CD4-positive, alpha-beta T cell treated with Interleukin-4 for 4 hours (primary cell): ENCODE results near the gene GLI1.
"Not testable (repeated sequence)": the region's sequence is repeated elsewhere in the genome, so short reads cannot be mapped to it uniquely, and the experiment has no call there.

Experiments
- DNase-seq: peaks from one replicate; pipeline ENCODE4 v3.0.0-alpha.2; 2020

GLI1 gene

DNA sequence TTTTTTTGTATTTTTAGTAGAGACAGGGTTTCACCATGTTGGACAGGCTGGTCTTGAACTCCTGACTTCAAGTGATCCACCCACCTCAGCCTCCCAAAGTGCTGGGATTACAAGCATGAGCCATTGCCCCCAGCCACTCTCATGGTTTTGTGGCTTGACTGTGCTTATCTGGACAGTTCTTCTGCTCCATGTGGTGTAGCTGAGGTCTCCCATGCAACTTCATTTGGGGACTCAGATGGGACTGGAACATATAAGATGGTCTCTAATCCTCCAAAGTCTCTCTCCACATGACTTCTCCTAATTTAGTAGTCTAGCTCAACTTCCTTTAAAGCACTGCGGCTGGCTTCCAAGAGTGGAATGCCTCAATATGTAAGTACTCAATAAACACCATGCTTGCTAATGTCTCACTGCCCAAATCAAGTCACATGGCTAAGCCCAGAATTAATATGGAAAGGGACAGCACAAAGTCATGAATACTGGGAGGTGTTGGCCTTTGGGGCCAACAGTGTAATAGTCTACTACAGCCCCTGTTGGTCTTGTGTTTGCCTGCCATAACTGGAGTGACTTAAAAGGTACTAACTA, 17.6 kb upstream of the GLI1 start:
- no peak for DNase-seq

DNA sequence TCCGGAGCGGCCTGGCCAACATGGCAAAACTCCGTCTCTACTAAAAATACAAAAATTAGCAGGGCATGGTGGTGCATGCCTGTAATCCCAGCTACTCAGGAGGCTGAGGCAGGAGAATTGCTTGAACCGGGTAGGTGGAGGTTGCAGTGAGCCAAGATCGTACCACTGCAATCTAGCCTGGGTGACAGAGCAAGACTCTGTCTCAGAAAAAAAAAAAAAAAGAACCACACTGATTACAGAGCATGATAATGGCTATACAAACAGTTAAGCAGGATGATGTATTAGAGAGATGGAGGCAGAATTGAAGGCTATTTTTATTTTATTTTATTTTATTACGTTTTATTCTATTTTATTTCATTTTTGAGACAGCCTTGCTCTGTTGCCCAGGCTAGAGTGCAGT, 15.2 kb upstream of the GLI1 start:
- DNase-seq = not testable (repeated sequence)

DNA sequence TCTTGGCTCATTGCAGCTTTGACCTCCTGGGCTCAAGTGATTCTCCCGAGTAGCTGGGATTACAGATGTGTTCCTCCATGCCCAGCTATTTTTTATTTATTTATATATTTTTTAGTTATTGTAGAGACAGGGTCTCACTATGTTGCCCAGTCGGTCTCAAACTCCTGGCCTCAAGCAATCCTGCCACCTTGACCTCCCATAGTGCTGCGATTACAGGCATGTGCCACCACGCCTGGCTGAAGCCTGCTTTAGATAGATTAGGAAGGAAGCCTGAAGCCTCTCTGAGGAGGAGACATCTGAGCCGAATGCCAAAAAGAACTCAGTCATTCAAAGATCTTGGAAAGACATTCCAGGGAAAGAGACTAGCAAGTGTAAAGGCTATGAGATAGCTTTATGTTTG, 14.8 kb upstream of the GLI1 start:
- no peak for DNase-seq

DNA sequence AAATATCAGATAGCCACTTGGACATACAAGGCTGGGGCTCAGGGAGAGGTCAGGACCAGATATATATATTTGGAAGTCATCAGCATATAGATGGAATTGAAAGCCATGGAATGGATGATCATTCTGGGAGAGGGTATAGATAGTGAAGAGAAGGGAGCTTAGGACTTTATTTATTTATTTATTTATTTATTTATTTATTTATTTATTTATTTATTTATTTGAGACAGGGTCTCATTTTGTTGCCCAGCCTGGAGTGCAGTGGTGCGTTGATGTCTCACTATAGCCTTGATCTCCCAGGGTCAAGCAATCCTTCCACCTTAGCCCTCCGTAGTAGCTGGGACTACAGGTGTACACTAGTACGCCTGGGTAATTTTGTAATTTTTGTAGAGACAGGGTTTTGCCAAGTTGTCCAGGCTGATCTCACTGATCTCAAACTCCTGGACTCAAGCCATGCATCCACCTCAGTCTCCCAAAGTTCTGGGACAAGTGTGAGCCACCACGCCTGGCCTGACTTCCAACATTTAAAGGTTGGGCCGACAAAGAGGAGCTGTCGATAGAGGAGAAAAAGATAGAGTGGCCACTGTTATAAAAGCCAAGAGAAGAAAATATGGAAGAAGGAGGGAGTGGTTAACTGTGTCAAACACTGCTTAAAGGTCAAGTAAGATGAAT, 13.2 kb upstream of the GLI1 start:
- DNase-seq = no peak

DNA sequence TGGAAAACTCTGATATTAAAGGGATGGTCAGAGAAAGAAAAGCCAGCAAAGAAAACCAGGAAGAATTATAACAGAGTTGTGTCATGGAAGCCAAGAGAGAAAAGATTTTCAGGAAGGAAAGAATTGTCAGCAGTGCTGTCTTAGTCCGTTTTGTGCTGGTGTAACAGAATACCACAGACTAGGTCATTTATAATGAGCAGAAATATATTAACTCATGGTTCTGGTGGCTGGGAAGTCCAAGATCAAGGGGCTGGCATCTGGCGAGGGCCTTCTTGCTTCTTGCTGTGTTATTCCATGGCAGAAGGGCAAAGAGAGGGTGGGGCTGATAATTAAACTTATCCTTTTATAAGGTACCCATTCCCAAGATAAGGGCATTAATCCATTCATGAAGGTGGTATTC, 10.9 kb upstream of the GLI1 start:
- DNase-seq = no peak

DNA sequence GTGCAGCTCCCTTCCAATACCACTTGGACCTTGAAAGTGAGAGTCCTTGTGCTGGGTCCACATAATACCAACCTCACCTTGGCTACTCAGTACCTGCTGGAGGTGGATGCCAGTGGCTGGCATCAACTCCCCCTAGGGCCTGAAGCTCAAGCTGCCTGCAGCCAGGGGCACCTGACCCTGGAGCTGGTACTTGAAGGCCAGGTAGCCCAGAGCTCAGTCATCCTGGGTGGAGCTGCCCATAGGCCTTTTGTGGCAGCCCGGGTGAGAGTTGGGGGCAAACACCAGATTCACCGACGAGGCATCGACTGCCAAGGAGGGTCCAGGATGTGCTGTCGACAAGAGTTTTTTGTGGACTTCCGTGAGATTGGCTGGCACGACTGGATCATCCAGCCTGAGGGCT, 10.2 kb upstream of the GLI1 start:
- DNase-seq = no peak

DNA sequence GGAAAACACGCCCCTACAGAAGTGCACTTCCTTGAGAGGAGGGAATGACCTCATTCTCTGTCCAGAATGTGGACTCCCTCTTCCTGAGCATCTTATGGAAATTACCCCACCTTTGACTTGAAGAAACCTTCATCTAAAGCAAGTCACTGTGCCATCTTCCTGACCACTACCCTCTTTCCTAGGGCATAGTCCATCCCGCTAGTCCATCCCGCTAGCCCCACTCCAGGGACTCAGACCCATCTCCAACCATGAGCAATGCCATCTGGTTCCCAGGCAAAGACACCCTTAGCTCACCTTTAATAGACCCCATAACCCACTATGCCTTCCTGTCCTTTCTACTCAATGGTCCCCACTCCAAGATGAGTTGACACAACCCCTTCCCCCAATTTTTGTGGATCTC, 9.5 kb upstream of the GLI1 start:
- no peak for DNase-seq

DNA sequence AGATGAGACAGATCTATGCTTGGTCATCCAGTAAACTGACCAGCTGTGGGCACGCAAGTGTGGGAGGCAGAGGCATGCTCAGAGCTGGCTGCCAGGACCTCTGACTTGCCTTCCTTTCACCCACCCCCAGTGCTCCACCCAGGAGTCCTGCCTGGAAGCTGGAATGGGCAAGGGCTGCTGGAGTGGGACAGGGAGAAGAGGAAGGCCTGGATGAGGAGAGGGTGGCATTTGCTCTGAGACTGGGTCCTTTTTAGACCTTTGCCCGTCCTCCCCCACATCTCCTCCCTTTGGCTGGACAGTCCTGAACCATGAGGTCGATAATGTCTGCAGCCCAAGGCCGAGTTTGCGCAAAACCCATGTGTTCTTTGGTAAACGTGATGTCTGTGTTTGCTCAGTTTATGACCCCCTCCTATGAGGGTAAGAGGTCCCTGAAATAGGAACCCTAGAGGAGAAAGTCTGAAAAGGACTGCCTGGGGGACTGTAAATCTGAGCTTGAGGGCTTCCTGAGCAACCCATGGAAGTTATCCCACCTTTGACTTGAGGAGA, 8.3 kb upstream of the GLI1 start:
- no peak for DNase-seq

DNA sequence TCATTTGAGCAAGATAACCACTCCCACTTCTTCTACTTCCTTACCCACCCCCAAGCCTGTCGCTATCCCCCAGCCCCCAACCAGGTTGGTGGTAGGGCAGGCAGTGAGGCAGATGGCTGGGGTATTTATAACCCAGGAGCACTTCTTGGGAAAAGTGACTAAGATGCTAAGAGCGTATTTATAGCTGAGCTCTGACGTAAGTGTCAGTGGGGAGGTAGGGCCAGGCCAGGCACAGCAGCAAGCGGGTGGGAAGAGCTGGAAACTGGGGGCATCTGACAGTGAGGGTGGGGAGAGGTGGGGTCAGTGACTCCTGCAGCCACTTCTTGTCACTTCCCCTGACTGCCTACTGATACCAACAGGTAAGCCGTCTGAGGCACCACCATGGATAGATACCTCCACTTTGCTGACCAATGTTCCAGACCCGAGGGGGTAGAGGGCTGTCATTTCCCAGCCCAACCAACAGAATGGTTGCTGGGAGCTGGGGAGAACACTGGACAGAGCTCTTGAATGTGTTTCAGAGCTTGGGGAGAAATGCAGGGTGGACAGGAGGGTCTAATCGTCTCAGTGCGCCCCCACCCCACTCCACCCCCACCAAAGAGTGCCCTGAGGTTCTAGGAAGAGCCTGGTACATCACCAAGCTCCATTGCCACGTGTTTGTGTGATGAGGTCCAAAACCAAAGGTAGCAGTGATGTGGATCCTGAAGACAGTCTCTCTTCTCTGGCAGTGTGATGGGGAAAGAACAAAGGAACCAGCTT, 7.2 kb upstream of the GLI1 start:
- no peak for DNase-seq

DNA sequence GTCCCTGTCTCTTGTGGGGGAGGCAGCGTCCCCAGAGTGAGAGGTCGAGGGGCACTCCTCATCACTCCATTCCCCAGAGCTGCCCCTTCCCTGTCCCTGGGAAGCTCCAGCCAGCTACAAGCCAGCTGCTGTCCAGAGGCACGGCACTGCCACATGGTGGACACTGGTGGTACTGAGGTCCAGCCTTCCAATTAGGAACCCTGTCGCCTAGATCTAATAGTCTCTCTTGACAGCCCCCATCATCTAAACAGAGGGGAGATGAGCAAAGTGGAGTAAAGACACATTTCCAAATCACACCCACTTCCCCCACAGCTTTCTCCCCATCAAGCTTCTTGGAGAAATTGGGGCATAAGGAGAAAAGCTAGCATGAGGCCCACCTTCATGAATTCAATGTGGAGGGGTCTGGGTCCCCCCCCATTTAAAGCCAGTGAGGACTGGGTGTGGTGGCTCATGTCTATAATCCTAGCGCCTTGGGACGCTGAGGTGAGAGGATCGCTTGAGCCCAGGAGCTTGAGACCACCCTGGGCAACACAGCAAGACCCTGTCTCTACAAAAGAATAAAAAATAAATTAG, 6.6 kb upstream of the GLI1 start:
- peak; percentile 34 for DNase-seq

DNA sequence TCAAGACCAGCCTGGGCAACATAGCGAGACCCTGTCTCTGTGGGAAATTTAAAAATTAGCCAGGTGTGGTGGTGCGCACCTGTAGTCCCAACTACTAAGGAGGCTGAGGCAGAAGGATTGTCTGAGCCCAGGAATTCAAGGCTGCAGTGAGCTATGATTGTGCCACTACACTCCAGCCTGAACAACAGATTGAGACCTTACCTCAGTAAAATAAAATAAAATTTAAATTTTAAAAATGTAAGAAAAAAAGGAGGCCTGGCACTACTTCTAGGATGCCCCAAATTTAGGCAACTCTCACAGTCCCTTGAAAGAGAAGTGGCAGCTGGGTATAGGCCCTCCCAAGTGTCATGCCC, 5.4 kb upstream of the GLI1 start:
- DNase-seq = no peak

DNA sequence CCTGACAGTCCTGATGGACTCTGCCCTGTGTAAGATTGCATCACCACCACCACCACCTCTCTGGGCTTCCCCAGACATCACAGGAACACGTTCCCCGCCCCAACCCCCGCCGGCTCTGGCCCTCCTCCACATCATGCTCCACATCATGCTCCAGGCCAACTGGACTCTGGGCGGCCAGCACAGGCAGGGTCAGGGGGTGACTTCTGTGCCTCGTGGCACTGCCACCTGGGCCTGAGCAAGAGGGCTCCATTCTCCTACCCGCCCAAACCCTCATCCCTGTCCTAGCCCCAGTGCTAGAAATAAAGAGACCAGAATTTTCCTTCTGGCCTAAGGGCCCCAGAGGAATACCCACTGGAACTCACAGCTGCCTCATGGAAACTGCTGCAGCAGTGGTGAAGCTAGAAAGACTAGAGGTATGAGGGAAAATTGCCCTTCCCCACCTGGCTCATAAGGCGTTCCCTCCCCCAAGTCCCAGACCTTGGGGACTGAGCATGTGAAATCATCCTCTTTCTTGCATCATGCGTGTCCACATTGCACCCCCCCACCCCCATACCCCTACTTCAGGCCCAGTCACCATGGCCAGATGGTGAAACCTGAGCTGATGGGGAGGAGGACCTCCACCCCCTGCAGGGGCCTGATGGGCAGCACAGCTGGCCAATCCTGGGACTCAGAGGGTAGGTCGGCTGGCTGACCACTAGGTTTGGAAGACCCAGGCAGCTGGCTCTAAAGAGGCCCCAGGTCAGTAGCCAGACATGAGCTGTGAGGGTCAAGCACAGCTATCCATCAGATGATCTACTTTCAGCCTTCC, 4.8 kb upstream of the GLI1 start, which contains the start of gene INHBE:
Gene INHBE, plus strand, starts transcription at position 742 of the 808 bp plus-strand sequence. CDS start 230 bp downstream, outside the sequence.
- no peak for DNase-seq

DNA sequence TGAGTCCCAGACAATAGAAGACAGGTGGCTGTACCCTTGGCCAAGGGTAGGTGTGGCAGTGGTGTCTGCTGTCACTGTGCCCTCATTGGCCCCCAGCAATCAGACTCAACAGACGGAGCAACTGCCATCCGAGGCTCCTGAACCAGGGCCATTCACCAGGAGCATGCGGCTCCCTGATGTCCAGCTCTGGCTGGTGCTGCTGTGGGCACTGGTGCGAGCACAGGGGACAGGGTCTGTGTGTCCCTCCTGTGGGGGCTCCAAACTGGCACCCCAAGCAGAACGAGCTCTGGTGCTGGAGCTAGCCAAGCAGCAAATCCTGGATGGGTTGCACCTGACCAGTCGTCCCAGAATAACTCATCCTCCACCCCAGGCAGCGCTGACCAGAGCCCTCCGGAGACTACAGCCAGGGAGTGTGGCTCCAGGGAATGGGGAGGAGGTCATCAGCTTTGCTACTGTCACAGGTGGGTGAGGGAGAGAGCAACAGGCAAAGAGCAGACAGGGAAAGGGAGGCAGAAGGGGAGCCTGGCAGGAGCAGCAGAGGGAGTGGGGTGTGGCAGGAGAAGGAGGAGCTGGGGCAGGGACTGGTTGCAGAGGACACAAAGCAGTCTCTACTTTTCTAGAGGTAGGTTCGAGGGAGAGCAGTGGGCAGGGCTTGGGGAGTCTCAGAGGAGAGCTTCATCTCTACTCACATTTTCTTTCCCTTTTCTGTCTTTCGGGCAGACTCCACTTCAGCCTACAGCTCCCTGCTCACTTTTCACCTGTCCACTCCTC, 4.0 kb upstream of the GLI1 start:
- DNase-seq = no peak

DNA sequence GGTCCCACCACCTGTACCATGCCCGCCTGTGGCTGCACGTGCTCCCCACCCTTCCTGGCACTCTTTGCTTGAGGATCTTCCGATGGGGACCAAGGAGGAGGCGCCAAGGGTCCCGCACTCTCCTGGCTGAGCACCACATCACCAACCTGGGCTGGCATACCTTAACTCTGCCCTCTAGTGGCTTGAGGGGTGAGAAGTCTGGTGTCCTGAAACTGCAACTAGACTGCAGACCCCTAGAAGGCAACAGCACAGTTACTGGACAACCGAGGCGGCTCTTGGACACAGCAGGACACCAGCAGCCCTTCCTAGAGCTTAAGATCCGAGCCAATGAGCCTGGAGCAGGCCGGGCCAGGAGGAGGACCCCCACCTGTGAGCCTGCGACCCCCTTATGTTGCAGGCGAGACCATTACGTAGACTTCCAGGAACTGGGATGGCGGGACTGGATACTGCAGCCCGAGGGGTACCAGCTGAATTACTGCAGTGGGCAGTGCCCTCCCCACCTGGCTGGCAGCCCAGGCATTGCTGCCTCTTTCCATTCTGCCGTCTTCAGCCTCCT, 3.4 kb upstream of the GLI1 start:
- peak; percentile 59 for DNase-seq

DNA sequence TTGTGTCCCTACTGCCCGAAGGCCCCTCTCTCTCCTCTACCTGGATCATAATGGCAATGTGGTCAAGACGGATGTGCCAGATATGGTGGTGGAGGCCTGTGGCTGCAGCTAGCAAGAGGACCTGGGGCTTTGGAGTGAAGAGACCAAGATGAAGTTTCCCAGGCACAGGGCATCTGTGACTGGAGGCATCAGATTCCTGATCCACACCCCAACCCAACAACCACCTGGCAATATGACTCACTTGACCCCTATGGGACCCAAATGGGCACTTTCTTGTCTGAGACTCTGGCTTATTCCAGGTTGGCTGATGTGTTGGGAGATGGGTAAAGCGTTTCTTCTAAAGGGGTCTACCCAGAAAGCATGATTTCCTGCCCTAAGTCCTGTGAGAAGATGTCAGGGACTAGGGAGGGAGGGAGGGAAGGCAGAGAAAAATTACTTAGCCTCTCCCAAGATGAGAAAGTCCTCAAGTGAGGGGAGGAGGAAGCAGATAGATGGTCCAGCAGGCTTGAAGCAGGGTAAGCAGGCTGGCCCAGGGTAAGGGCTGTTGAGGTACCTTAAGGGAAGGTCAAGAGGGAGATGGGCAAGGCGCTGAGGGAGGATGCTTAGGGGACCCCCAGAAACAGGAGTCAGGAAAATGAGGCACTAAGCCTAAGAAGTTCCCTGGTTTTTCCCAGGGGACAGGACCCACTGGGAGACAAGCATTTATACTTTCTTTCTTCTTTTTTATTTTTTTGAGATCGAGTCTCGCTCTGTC, 2.7 kb upstream of the GLI1 start:
- no peak for DNase-seq

DNA sequence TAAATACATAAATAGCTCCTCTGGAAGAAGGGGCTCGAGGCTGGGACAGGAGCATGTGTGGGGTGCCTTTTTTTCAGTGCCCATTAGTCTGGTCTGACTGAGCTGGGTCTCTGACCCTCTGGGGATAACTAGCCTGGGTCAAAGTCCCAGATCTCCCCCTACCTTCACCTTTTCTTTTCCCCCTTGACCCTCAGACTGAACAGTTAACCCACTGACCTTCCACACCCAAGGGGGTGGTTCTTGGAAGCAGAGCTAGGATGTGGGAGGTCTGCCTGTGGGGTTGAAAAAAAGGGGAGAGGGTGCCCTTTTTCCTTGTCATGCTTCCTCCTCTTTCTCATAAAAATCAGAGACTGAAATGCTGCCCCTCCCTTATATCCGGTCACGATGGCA, 925 bp upstream of the GLI1 start:
- no peak for DNase-seq

DNA sequence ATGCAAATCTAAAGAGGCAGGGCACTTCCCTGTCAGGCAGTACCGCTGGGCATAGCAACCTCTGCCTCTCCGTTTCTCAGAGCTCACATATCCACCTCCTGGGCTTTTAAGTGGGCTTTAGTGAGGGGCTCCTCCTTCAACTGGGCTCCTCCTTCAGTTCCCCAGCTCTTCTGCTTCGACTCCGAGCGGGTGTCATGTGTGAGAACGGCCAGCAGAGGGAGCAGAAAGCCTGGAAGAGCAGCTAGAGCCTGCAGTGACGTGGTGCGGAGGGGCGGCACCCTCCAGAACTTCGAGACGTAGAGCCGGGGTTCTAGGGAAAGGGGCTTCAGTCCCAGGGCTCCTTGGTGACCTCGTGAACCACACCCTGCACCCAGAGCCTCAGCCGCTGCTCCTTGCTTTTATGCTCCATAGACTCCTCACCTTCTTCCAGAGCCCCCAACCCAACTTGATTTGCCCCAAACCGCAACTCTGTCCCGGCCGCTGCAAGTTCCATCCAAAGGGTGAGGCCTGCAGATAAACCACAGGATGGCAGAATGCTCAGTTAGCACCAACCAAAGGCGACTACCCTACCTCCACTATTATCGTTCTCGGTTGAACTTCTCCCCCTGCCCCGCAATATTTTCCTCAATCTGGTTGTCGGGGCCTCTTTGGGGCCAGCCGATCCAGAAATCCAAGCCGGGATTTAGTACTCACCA, 383 bp upstream of the GLI1 start:
- DNase-seq = peak; percentile 92

DNA sequence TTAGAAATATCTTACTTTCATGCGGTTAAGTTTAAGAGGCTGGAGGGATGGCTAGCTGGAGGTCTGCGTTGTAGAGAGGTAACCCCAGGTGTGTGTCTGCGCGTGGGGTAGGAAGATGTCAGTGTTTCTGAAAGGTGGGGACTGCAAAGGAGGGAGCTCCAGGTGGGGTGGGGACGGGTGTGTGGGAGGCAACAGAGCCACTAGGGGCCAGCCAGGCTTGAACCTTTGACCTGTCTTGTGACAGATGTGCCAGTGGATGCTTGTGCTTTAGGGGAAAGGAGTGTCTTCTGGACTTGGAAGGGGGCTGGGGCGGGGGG, 841 bp downstream of the GLI1 start:
- DNase-seq = no peak

DNA sequence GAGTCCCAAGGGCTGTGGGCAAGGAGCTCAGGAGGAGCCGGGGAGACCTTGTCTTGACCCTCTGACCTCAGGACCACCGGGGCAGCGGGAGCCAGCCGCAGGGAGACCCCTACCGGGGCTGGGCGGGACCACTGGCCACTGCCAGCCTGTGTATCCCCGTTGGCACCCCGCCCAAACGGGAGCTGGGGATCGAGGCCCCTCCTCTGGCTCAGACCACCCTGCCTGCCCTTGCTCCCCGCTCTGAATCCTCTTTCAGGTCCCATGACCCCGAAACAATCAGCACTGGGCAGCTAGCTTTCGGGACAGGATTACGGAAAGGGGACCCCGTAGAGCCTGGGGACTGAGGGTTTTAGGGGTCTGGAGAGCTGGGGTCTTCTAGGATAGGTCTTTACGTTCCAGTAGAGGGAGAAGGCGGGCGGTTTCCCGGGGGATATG, 1.3 kb downstream of the GLI1 start:
- DNase-seq = no peak

DNA sequence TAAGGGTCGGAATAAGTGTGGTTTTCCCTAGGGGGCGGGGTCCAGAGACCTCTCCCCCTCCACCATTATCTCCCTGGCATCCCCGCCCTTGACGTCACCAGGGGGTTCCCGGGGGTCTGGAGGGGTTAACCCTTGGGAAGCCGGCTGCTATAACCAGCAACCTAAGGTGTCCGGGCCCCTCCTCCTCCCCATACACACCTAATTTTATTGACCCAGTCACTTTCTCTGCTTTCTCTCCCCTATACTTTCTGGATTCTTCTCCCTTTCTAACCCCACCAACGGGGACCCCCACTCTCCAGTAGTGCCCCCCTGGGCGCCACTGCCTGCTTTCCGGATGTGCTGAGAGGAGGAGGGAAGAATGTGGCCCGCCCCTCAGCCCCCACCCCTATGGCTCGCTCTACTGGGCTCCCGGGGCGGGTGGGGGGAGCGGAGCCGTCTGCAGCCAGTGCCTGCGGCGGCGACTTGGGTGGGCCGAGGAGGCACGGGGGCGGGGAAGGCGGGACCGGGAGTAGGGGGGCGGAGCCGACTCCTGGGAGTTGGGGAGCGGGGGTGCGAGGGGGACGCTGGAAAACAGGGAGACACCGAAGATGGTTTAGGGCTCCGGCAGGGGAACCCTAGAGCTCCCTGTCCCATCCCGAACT, 1.8 kb downstream of the GLI1 start:
- DNase-seq = no peak
